NCI-H1436 treated with DMSO at 0.1 percent for 48 hours (cell line): ENCODE results near the gene TYK2.
"Not testable (repeated sequence)": the region's sequence is repeated elsewhere in the genome, so short reads cannot be mapped to it uniquely, and the experiment has no call there.

Experiments
- DNase-seq: peaks from one replicate; lab custom pipeline; 2025; lab: John Stamatoyannopoulos, UW

The TYK2 gene

GRCh38 chr19:10372690-10373089 lies 7.7 kb downstream of the TYK2 start:
- DNase-seq: no peak

- no peak for DNase-seq
These were observed 12.1 kb downstream of the TYK2 start for GRCh38 chr19:10368101-10368803.

GRCh38 chr19:10366950-10367512 lies 13.3 kb downstream of the TYK2 start:
- not testable (repeated sequence) for DNase-seq

GRCh38 chr19:10365518-10365917 lies 14.9 kb downstream of the TYK2 start:
- DNase-seq: no peak

GRCh38 chr19:10364644-10365043 lies 15.7 kb downstream of the TYK2 start:
- no peak for DNase-seq

- DNase-seq: no peak
These were observed 16.5 kb downstream of the TYK2 start for GRCh38 chr19:10363789-10364281.

GRCh38 chr19:10362259-10362658 lies 18.1 kb downstream of the TYK2 start:
- DNase-seq: no peak

GRCh38 chr19:10361569-10362011 lies 18.8 kb downstream of the TYK2 start:
- no peak for DNase-seq

- no peak for DNase-seq
These were observed 23.9 kb downstream of the TYK2 start for GRCh38 chr19:10356431-10356830.

GRCh38 chr19:10353793-10354391 lies 26.5 kb downstream of the TYK2 start:
- no peak for DNase-seq

GRCh38 chr19:10352764-10353671 lies 27.4 kb downstream of the TYK2 start:
- DNase-seq: no peak

GRCh38 chr19:10346509-10346908 lies 33.9 kb downstream of the TYK2 start:
- no peak for DNase-seq

- no peak for DNase-seq
These were observed 35.6 kb downstream of the TYK2 start for GRCh38 chr19:10344780-10345179.

- DNase-seq: no peak
These were observed 36.9 kb downstream of the TYK2 start for GRCh38 chr19:10343495-10343894.

GRCh38 chr19:10339977-10340376 lies 40.4 kb downstream of the TYK2 start:
- DNase-seq: no peak

GRCh38 chr19:10339380-10339960 lies 40.9 kb downstream of the TYK2 start, which contains the start of gene ICAM3:
ICAM3 (minus strand) TSS chr19:10339624; CDS start chr19:10339614, 10 bp downstream.
- DNase-seq: no peak

GRCh38 chr19:10338940-10339339 lies 41.4 kb downstream of the TYK2 start:
- DNase-seq: no peak

GRCh38 chr19:10336725-10337124 lies 43.6 kb downstream of the TYK2 start:
- not testable (repeated sequence) for DNase-seq

- DNase-seq: no peak
These were observed 44.9 kb downstream of the TYK2 start for GRCh38 chr19:10335352-10335985.

- peak; percentile 5 for DNase-seq
These were observed 45.6 kb downstream of the TYK2 start for GRCh38 chr19:10334588-10335351.
